PC-3 (cell line): ENCODE results near the gene EPHA7. TPM values are rescaled to one million over a fixed set of nuclear protein-coding genes. Genes with fewer than 3 reads are reported as not detected.
A peak's percentile ranks its signal among the peaks of the same experiment; 100 is the strongest.

ENCODE experiments used
- ATAC-seq: fragments of 200-7000 bp; cut with Tn5 transposase; 2 replicates; pipeline ENCODE4 v1.9.1; 2020; ENCODE audit warnings: mild to moderate bottlenecking, moderate library complexity
- BruUV-seq: library from RNA; stranded (reverse); fragments of 400-500 nt; replicated peaks from 2 replicates; lab custom pipeline; 2021; lab: Mats Ljungman, UMichigan
- CTCF ChIA-PET: fragments of 300-600 bp; sonication (Branson Sonifier 250); formaldehyde crosslinking; loops from one replicate; lab custom pipeline; 2022; ENCODE audit warnings: antibody characterized with exemption; lab: Charles Lee
- POLR2A ChIA-PET: fragments of 300-600 bp; sonication (Branson Sonifier 250); formaldehyde crosslinking; loops from one replicate; lab custom pipeline; 2022; ENCODE audit warnings: antibody characterized with exemption; ENCODE audit not compliant: unreplicated experiment; lab: Charles Lee
- DNase-seq: peaks from one replicate; pipeline ENCODE4 v3.0.0-alpha.2; 2015
- H2AFZ ChIP-seq: fragments of 300-600 bp; sonication (generic); 2 replicates; pipeline ENCODE4 v1.6.0; 2016; ENCODE audit warnings: antibody characterized with exemption, low read length
- H3F3A ChIP-seq: fragments of 300-600 bp; sonication (generic); one replicate; pipeline ENCODE4 v1.6.0; 2017; ENCODE audit warnings: antibody characterized with exemption, low read length, control low read depth, mild to moderate bottlenecking; ENCODE audit not compliant: unreplicated experiment
- H3K27ac ChIP-seq: fragments of 300-600 bp; sonication (generic); 2 replicates; pipeline ENCODE4 v1.5.1; 2016; ENCODE audit warnings: mild to moderate bottlenecking, low read length
- H3K27me3 ChIP-seq: fragments of 300-600 bp; sonication (generic); 2 replicates; pipeline ENCODE4 v1.6.1; 2016; ENCODE audit warnings: low read length, mixed read lengths
- H3K36me3 ChIP-seq: fragments of 300-600 bp; sonication (generic); 2 replicates; pipeline ENCODE4 v1.6.1; 2016; ENCODE audit warnings: low read depth, mixed run types, low read length, mixed read lengths
- H3K4me1 ChIP-seq: fragments of 300-600 bp; sonication (generic); 2 replicates; pipeline ENCODE4 v1.5.1; 2016; ENCODE audit warnings: low read length; ENCODE audit not compliant: insufficient read depth
- H3K4me2 ChIP-seq: fragments of 300-600 bp; sonication (generic); 2 replicates; pipeline ENCODE4 v1.6.0; 2016; ENCODE audit warnings: low read length
- H3K4me3 ChIP-seq: fragments of 300-600 bp; sonication (generic); 2 replicates; pipeline ENCODE4 v1.5.1; 2016; ENCODE audit warnings: mild to moderate bottlenecking, low read length, mixed read lengths
- H3K79me2 ChIP-seq: fragments of 300-600 bp; sonication (generic); 2 replicates; pipeline ENCODE4 v1.6.1; 2017; ENCODE audit warnings: low read length, mixed read lengths
- H3K9ac ChIP-seq: fragments of 300-600 bp; sonication (generic); 2 replicates; pipeline ENCODE4 v1.6.0; 2016; ENCODE audit warnings: mild to moderate bottlenecking, low read length
- H3K9me2 ChIP-seq: fragments of 300-600 bp; sonication (generic); replicated peaks from 2 replicates; pipeline ENCODE4 v1.6.1; 2016; ENCODE audit warnings: mixed run types, low read length, mixed read lengths
- H3K9me3 ChIP-seq: fragments of 300-600 bp; sonication (generic); 2 replicates; pipeline ENCODE4 v1.6.1; 2016; ENCODE audit warnings: low read length, mixed read lengths
- H4K20me1 ChIP-seq: fragments of 300-600 bp; sonication (generic); 2 replicates; pipeline ENCODE4 v1.6.1; 2016; ENCODE audit warnings: low read length, mixed read lengths
- EZH2 ChIP-seq: fragments of 300-600 bp; sonication (generic); IDR thresholded peaks from one replicate; pipeline ENCODE4 v1.6.1; 2017; ENCODE audit warnings: antibody characterized with exemption, mild to moderate bottlenecking, low read length; ENCODE audit not compliant: unreplicated experiment
- EZH2phosphoT487 ChIP-seq: fragments of 300-600 bp; sonication (generic); IDR thresholded peaks from 2 replicates; pipeline ENCODE4 v1.6.1; 2018; ENCODE audit warnings: mild to moderate bottlenecking, antibody characterized with exemption, low read length, borderline replicate concordance
- intact Hi-C: fragments of 100-400 bp; cut with micrococcal nuclease; formaldehyde crosslinking; loops from 2 replicates; pipeline ENCODE4 v1.9.0; 2023
- total RNA-seq: library from RNA; depleted of rRNA; stranded (reverse); fragments of >200 nt; gene quantifications from 2 replicates; pipeline ENCODE4 v1.2.3, GENCODE V29; 2014
- TF ChIP-seq, protein P1 (sequence below): fragments of 300-600 bp; sonication (generic); conservative IDR thresholded peaks from 2 replicates; pipeline ENCODE4 v1.5.1; 2017; ENCODE audit warnings: antibody characterized with exemption, low read depth, mild to moderate bottlenecking, low read length

EPHA7 gene
- total RNA-seq, 1 experiment from 2014 or later: 1.4 TPM

- intact Hi-C loops: loop anchor here (5.0 kb wide), 2 partner anchors 69 to 174 kb away; no protein-coding TSS in a partner anchor
- Histone ChIP-seq H3K9ac (peak overlapping the region; percentile 45), H3K27me3 (peaks cover 49% of the 10 kb centered on the region), H3K4me2 (peak overlapping the region; percentile 97), H3K9me3 (no peaks in the 10 kb centered on the region), H2AFZ (peak overlapping the region; percentile 76), H3K79me2 (no peaks in the 10 kb centered on the region), H3K27ac (no peak overlapping the region), H3F3A (no peaks in the 10 kb centered on the region), H4K20me1 (no peaks in the 10 kb centered on the region), H3K9me2 (no peaks in the 10 kb centered on the region), H3K4me1 (0 out of 2 replicates have a peak, but pooled peaks cover 2% of the 10 kb centered on the region), H3K4me3 (peak overlapping the region; percentile 81), H3K36me3 (no peaks in the 10 kb centered on the region)
- ATAC-seq: peak; percentile 11
- peak; percentile 8 for DNase-seq
- BruUV-seq: no TSS peak
- ChIA-PET CTCF (interaction anchor here (0.6 to 1.0 kb wide), 2 partner anchors 275 to 606 kb away, joined by 3 to 5 read pairs; no protein-coding TSS in a partner anchor), POLR2A (no interaction called here)
- no peak for TF ChIP-seq EZH2phosphoT487
- TF ChIP-seq EZH2: peak; percentile 39
Observed at GRCh38 chr6:93416571-93417420, 2.6 kb downstream of the EPHA7 start.

DNA sequence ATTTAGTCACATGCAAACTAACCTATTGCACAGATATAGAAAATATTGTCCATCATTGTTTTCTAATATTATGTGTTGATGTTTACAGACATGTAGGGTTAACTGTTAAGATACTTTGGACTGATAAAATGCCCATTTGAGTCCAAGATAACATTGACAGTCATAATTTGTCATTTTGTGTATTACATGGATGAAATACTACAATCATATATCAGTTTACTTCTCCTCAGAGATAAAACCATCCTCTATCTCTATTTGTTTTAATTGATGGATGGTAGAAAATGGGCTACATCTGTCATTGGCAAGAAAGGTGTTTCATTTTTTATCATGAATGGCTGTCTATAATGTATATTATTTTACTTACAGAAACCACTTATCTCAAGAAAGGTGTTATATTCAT lies 6.2 kb downstream of the EPHA7 start:
- Histone ChIP-seq H3K27me3 (peaks cover 29% of the 10 kb centered on the region), H3K4me3 (no peak overlapping the region), H3K79me2 (no peaks in the 10 kb centered on the region), H3K9ac (no peak overlapping the region), H3K27ac (no peak overlapping the region), H3F3A (no peaks in the 10 kb centered on the region), H4K20me1 (no peaks in the 10 kb centered on the region), H3K4me1 (0 out of 2 replicates have a peak, but pooled peaks cover 2% of the 10 kb centered on the region), H3K36me3 (no peaks in the 10 kb centered on the region), H2AFZ (no peak overlapping the region), H3K9me3 (no peaks in the 10 kb centered on the region), H3K9me2 (no peaks in the 10 kb centered on the region), H3K4me2 (no peak overlapping the region)
- BruUV-seq: no TSS peak
- DNase-seq: no peak
- no peak for ATAC-seq
- intact Hi-C loops: no loop called here
- POLR2A ChIA-PET: no interaction called here
- TF ChIP-seq EZH2: no peak
- TF ChIP-seq, protein P1, sequence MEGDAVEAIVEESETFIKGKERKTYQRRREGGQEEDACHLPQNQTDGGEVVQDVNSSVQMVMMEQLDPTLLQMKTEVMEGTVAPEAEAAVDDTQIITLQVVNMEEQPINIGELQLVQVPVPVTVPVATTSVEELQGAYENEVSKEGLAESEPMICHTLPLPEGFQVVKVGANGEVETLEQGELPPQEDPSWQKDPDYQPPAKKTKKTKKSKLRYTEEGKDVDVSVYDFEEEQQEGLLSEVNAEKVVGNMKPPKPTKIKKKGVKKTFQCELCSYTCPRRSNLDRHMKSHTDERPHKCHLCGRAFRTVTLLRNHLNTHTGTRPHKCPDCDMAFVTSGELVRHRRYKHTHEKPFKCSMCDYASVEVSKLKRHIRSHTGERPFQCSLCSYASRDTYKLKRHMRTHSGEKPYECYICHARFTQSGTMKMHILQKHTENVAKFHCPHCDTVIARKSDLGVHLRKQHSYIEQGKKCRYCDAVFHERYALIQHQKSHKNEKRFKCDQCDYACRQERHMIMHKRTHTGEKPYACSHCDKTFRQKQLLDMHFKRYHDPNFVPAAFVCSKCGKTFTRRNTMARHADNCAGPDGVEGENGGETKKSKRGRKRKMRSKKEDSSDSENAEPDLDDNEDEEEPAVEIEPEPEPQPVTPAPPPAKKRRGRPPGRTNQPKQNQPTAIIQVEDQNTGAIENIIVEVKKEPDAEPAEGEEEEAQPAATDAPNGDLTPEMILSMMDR: no peak
- TF ChIP-seq EZH2phosphoT487: no peak
- CTCF ChIA-PET: no interaction called here

- TF ChIP-seq EZH2 (no peak), EZH2phosphoT487 (no peak)
- TF ChIP-seq, protein P1: no peak
- H3K4me1 ChIP-seq: 0 out of 2 replicates have a peak, but pooled peaks cover 2% of the 10 kb centered on the region
- no peaks in the 10 kb centered on the region for H3K79me2 ChIP-seq
- no peak overlapping the region for H3K4me3 ChIP-seq
- no peaks in the 10 kb centered on the region for H3K36me3 ChIP-seq
- no peaks in the 10 kb centered on the region for H4K20me1 ChIP-seq
- H3K9me3 ChIP-seq: no peaks in the 10 kb centered on the region
- DNase-seq (no peak), ATAC-seq (no peak)
- H3K9me2 ChIP-seq: no peaks in the 10 kb centered on the region
- POLR2A ChIA-PET: no interaction called here
- H3F3A ChIP-seq: no peaks in the 10 kb centered on the region
- CTCF ChIA-PET: no interaction called here
- intact Hi-C loops: no loop called here
- BruUV-seq: no TSS peak
- H3K9ac ChIP-seq: no peak overlapping the region
- H3K4me2 ChIP-seq: no peak overlapping the region
- H2AFZ ChIP-seq: no peak overlapping the region
- peaks cover 22% of the 10 kb centered on the region for H3K27me3 ChIP-seq
- H3K27ac ChIP-seq: no peak overlapping the region
Observed at GRCh38 chr6:93412452-93412851, 6.9 kb downstream of the EPHA7 start.
